ENCODE data around the gene SH3BP5L.
"Not testable (repeated sequence)": the region's sequence is repeated elsewhere in the genome, so short reads cannot be mapped to it uniquely, and the experiment has no call there.

SH3BP5L gene

DNA sequence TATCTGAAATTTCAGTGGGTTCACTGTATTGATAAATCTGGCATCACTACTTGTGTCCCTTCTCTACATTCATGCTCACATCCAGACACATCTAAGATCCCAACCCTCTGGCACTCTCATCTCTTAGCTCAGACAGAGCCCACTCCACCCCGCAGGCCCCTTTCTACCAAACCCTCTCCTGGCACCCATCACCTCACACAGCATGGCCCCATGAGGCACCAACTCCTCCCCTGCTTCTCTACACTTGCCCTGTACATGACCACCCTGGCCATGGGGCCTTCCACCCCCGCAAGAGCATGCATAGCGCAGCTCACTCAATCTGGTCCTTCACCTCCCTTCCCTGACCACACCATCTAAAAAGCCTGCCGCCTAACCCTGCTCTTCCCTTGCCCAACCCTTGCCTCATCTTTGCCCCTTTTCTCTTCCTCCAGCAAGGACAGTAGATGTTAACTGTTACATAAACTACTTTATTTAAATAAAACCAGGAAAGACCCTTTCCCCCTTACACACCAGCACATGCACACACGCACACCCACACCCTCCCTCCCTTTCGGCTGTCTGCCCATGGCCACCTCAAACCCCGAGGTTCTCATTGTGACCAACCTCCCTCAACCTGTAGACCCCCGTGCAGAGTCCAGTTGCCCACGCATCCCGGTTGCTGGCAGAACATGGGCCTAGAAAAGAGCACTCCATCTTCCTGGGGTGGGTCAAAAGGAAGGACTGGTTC is 15.6 kb downstream of the SH3BP5L start:
- no peak for DNase-seq (ENCODE audit: low spot score)

GRCh38 chr1:248808876-248809275 is 16.8 kb downstream of the SH3BP5L start:
- no peak for DNase-seq (ENCODE audit: low spot score)

- no peak for DNase-seq (ENCODE audit: low spot score)
These were observed 18.5 kb downstream of the SH3BP5L start for GRCh38 chr1:248807067-248807737.

GRCh38 chr1:248805876-248806275 is 19.8 kb downstream of the SH3BP5L start:
- no peak for DNase-seq (ENCODE audit: low spot score)

GRCh38 chr1:248804771-248805681 is 20.7 kb downstream of the SH3BP5L start:
- peak; percentile 39 for DNase-seq (ENCODE audit: low spot score)

DNA sequence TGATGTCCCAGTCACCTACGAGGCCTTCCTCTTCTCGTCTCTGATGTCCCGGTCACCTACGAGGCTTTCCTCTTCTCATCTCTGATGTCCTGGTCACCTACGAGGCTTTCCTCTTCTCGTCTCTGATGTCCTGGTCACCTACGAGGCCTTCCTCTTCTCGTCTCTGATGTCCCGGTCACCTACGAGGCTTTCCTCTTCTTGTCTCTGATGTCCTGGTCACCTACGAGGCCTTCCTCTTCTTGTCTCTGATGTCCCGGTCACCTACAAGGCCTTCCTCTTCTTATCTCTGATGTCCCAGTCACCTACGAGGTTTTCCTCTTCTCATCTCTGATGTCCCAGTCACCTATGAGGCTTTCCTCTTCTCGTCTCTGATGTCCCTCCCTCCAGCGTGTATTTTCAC is 22.2 kb downstream of the SH3BP5L start:
- not testable (repeated sequence) for DNase-seq (ENCODE audit: low spot score)

- no peak for DNase-seq (ENCODE audit: low spot score)
These were observed 23.3 kb downstream of the SH3BP5L start for GRCh38 chr1:248802454-248802853.

- no peak for DNase-seq (ENCODE audit: low spot score)
These were observed 25.3 kb downstream of the SH3BP5L start for GRCh38 chr1:248800459-248800858.

GRCh38 chr1:248798791-248799190 is 26.9 kb downstream of the SH3BP5L start:
- DNase-seq (ENCODE audit: low spot score): no peak

GRCh38 chr1:248794663-248795062 is 31.1 kb downstream of the SH3BP5L start:
- not testable (repeated sequence) for DNase-seq (ENCODE audit: low spot score)

GRCh38 chr1:248793592-248793991 is 32.1 kb downstream of the SH3BP5L start:
- DNase-seq (ENCODE audit: low spot score): no peak

DNA sequence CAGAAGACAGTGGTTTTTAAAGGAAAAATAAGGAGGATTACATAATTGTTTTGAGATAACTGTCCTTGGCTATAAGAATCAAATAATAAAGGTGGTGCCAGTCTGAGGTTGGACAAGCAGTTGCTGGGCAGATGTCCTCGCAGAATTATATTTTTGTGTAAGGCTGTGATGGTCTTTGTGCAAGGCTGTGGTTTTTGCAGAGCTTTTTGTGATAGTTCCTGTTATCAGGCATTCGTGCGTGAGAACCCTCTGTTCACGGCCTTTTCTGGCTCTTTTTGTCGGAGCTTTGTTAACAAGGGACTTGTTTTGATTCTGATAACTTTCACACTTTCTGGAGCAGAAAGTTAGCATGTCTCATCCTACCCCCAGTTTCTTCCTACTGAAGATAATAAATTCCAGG is 33.4 kb downstream of the SH3BP5L start:
- DNase-seq (ENCODE audit: low spot score): no peak

DNA sequence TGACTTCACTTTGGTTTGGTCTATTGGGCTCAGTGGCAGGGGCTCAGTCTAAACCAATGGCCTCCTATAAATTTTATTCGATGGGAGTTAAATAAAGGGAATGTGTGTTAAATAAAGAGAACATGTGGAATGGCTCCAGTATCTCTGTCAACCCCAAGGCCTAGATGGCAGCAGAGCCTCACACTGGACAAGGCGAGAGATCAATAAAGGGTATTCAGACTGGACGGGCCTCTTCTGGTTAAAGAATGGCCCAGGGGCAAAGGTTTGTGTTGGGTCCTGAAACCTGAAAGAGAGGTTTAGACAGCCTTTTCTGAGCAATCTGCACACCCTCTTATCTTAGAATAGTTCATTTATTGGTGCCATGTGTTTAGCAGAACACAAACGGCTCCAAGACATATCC is 34.7 kb downstream of the SH3BP5L start:
- no peak for DNase-seq (ENCODE audit: low spot score)

DNA sequence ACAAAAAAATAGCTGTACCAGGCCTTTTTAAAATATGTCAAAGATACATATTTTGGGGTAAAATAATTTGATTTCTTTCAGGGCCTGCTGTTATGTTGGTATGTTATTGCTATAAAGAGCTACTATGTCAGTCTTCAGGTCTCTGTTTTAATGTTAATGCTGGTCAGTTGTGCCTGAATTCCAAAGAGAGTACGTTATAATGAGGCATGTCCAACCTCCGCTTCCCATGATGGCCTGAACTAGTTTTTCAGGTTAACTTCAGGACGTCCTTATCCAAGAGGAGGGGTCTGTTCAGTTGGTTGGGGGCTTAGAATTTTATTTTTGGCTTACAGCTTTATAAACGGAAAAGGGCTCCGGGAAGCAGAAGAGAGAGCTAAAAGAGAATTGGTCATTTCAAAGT is 35.3 kb downstream of the SH3BP5L start:
- no peak for DNase-seq (ENCODE audit: low spot score)

DNA sequence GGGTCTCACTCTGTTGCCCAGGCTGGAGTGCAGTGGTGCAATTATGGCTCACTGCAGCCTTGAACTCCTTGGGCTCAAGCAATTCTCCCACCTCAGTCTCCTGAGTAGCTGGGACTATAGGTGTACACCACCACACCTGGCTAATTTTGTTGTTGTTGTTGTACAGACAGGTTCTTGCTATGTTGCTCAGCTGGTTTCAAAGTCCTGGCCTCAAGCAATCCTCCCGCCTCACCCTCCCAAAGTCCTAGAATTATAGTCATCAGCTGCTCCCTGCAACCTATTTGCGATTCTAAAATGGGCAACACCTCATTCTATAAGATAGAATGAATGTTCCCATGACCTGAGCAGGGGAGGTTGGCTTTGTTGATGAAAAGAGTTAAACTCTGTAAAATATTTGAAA is 36.4 kb downstream of the SH3BP5L start:
- not testable (repeated sequence) for DNase-seq (ENCODE audit: low spot score)

- DNase-seq (ENCODE audit: low spot score): no peak
These were observed 37.4 kb downstream of the SH3BP5L start for GRCh38 chr1:248788327-248788726.

- DNase-seq (ENCODE audit: low spot score): no peak
These were observed 38.3 kb downstream of the SH3BP5L start for GRCh38 chr1:248787430-248787829.

DNA sequence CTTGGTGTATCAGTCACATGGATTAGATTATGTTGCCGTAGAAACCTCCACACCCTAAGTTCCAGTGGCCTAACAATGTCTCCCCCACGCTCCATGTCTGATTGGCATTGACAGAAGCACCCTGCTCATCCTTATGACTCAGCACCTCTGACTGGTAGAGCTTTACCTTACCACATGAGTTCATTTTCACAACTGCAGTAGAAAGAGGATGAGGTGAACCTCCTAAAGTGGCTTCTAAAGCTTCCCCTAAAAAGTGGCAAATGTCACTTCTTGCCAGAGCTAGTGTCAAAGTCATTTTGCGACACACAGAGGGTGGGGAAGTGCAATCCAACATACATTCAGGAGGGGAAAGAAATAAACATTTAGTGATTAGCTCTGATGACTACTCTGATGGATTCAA is 39.6 kb downstream of the SH3BP5L start:
- DNase-seq (ENCODE audit: low spot score): no peak

DNA sequence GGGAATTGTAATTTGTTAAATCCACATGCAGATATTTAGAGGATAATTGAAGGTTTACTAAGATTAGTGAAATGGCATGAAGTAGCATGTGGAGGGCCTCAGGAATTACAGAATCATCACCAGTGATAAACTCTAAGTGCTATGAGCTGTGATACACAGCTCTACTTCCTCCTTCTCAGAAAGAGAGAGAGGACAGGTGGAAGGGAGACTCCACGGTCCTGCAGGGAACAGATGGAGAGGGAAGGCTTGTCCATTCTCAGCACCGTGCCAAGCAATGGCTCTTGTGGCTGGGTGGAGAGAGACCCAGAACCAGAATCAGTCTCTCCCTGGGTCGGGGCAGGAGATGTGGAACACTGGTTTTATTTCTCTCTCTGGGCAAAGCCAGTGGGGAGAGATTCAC is 42.3 kb downstream of the SH3BP5L start:
- DNase-seq (ENCODE audit: low spot score): no peak

GRCh38 chr1:248782416-248783141 is 43.1 kb downstream of the SH3BP5L start:
- no peak for DNase-seq (ENCODE audit: low spot score)

- no peak for DNase-seq (ENCODE audit: low spot score)
These were observed 46.4 kb downstream of the SH3BP5L start for GRCh38 chr1:248779350-248779749.

GRCh38 chr1:248778906-248779305 is 46.8 kb downstream of the SH3BP5L start:
- DNase-seq (ENCODE audit: low spot score): no peak

Data from HuH-7.5 (cell line).